Endothelial cell of umbilical vein (primary cell): ENCODE measurements around the gene TRIM17. TPM values are rescaled to one million over a fixed set of nuclear protein-coding genes. Genes with fewer than 3 reads are reported as not detected.

ENCODE experiments used
- BruUV-seq: library from RNA; stranded (reverse); fragments of 400-500 nt; replicated peaks from 2 replicates; lab custom pipeline; 2021; lab: Mats Ljungman, UMichigan
- CTCF ChIA-PET: fragments of 300-600, 350-600 bp; sonication (Branson Sonifier 250); formaldehyde crosslinking; loops from one replicate; lab custom pipeline; 2021; ENCODE audit warnings: antibody characterized with exemption, inconsistent platforms; lab: Charles Lee
- POLR2A ChIA-PET: fragments of 300-600, 350-600 bp; sonication (Branson Sonifier 250); formaldehyde crosslinking; loops from one replicate; lab custom pipeline; 2021; ENCODE audit warnings: antibody characterized with exemption, inconsistent platforms; lab: Charles Lee
- DNase-seq: peaks from one replicate; pipeline ENCODE4 v3.0.0-alpha.2; 2011; ENCODE audit warnings: low read depth, low spot score
- FAIRE-seq: peaks from 2 replicates; lab custom pipeline; 2011; peaks lifted over from hg19 to GRCh38; lab: Jason Lieb, UNC
- H2AFZ ChIP-seq: 2 replicates; pipeline ENCODE4 v1.6.0; 2012; ENCODE audit warnings: low read depth, low read length, control low read depth, inconsistent platforms
- H3K27ac ChIP-seq: 2 replicates; pipeline ENCODE4 v1.5.1; 2011; ENCODE audit warnings: low read depth, mild to moderate bottlenecking, control low read depth, low read length, moderate library complexity; ENCODE audit not compliant: insufficient read depth
- H3K27me3 ChIP-seq, 2 experiments: 2 replicates each; pipeline versions ENCODE4 v1.6.0 to v1.6.1; 2011; ENCODE audit warnings: low read length in 2 of 2, mixed read lengths in 1 of 2; ENCODE audit not compliant: control insufficient read depth in 2 of 2, insufficient read depth in 2 of 2
- H3K36me3 ChIP-seq, 2 experiments: 2 replicates in 1 of 2; 3 replicates in 1 of 2; pipeline ENCODE4 v1.5.1; 2011; ENCODE audit warnings: low read length in 2 of 2, mild to moderate bottlenecking in 1 of 2, moderate library complexity in 1 of 2; ENCODE audit not compliant: control insufficient read depth in 2 of 2, insufficient read depth in 2 of 2; ENCODE audit errors: extremely low read depth in 1 of 2
- H3K4me1 ChIP-seq: 3 replicates; pipeline ENCODE4 v1.5.1; 2011; ENCODE audit warnings: mild to moderate bottlenecking, low read length; ENCODE audit not compliant: control insufficient read depth, insufficient read depth; ENCODE audit errors: extremely low read depth
- H3K4me2 ChIP-seq: 2 replicates; pipeline ENCODE4 v1.6.1; 2011; ENCODE audit warnings: low read length, control low read depth, mixed read lengths; ENCODE audit not compliant: insufficient read depth
- H3K4me3 ChIP-seq, 3 experiments: fragments of 200-600 bp in 1 of 3; sonication (generic), shearing (Covaris generic) in 1 of 3; replicated peaks in 1 of 3; 2 replicates each; pipeline ENCODE4 v1.5.1; 2011 to 2016; ENCODE audit warnings: control low read depth in 3 of 3, low read length in 3 of 3, mild to moderate bottlenecking in 2 of 3, inconsistent platforms in 1 of 3, low read depth in 1 of 3, moderate library complexity in 1 of 3; ENCODE audit not compliant: insufficient read depth in 1 of 3
- H3K79me2 ChIP-seq: 2 replicates; pipeline ENCODE4 v1.6.0; 2012; ENCODE audit warnings: low read length, inconsistent platforms; ENCODE audit not compliant: control insufficient read depth, insufficient read depth
- H3K9ac ChIP-seq: replicated peaks from 2 replicates; pipeline ENCODE3; 2011; ENCODE audit warnings: low read length, control low read depth; ENCODE audit not compliant: insufficient read depth; ENCODE audit errors: extremely low read depth
- H3K9me1 ChIP-seq: replicated peaks from 3 replicates; pipeline ENCODE4 v1.6.0; 2011; ENCODE audit warnings: mild to moderate bottlenecking, low read length; ENCODE audit not compliant: control insufficient read depth, insufficient read depth; ENCODE audit errors: extremely low read depth
- H3K9me3 ChIP-seq: replicated peaks from 2 replicates; pipeline ENCODE4 v1.5.1; 2012; ENCODE audit warnings: low read length, inconsistent platforms; ENCODE audit not compliant: control insufficient read depth, insufficient read depth
- H4K20me1 ChIP-seq: replicated peaks from 2 replicates; pipeline ENCODE3; 2011; ENCODE audit warnings: mild to moderate bottlenecking, low read length; ENCODE audit not compliant: control insufficient read depth, insufficient read depth; ENCODE audit errors: extremely low read depth
- CTCF ChIP-seq, 2 donors: IDR thresholded peaks; 1 replicate in 1 of 2; 2 replicates in 1 of 2; pipeline ENCODE4 v1.5.1; 2011; ENCODE audit warnings: low read length in 2 of 2, mild to moderate bottlenecking in 2 of 2, moderate library complexity in 2 of 2, control low read depth in 1 of 2, inconsistent platforms in 1 of 2, low read depth in 1 of 2; ENCODE audit not compliant: insufficient read depth in 1 of 2; ENCODE audit errors: extremely low read depth in 1 of 2
- EZH2 ChIP-seq: IDR thresholded peaks from 2 replicates; pipeline ENCODE4 v1.6.1; 2012; ENCODE audit warnings: borderline replicate concordance, low read depth, mild to moderate bottlenecking, moderate library complexity, low read length, inconsistent platforms; ENCODE audit not compliant: severe bottlenecking
- FOS ChIP-seq: IDR thresholded peaks from 2 replicates; pipeline ENCODE4 v1.6.1; 2011; ENCODE audit warnings: mild to moderate bottlenecking, low read length, moderate library complexity, borderline replicate concordance; ENCODE audit not compliant: insufficient read depth
- GATA2 ChIP-seq: IDR thresholded peaks from 2 replicates; pipeline ENCODE4 v1.7.0; 2011; ENCODE audit warnings: low read depth, mild to moderate bottlenecking, moderate library complexity, mixed read lengths, low read length; ENCODE audit not compliant: insufficient read length, insufficient read depth
- JUN ChIP-seq: IDR thresholded peaks from 2 replicates; pipeline ENCODE4 v1.6.1; 2011; ENCODE audit warnings: borderline replicate concordance, low read depth; ENCODE audit not compliant: insufficient read length, insufficient read depth
- MAX ChIP-seq: IDR thresholded peaks from 2 replicates; pipeline ENCODE4 v1.6.1; 2011; ENCODE audit not compliant: insufficient read depth, insufficient read length
- MYC ChIP-seq: IDR thresholded peaks from one replicate; pipeline ENCODE4 v1.6.1; 2011; ENCODE audit warnings: mild to moderate bottlenecking, low read depth, low read length
- POLR2A ChIP-seq: IDR thresholded peaks from 2 replicates; pipeline ENCODE4 v1.6.1; 2012; ENCODE audit warnings: low read depth, mild to moderate bottlenecking, control low read depth, low read length
- POLR2AphosphoS5 ChIP-seq: IDR thresholded peaks from 2 replicates; pipeline ENCODE4 v1.6.1; 2012; ENCODE audit warnings: low read depth, mild to moderate bottlenecking, control low read depth, low read length, moderate library complexity; ENCODE audit not compliant: insufficient read depth
- dilution Hi-C: fragments of 300-500 bp; cut with MboI; formaldehyde crosslinking; loops from one replicate; pipeline ENCODE4 v1.15.0; 2019; ENCODE audit warnings: low sequenced_read_pairs; ENCODE audit not compliant: extremely low pct_ligation_motif_present
- intact Hi-C: fragments of 100-400 bp; cut with micrococcal nuclease; formaldehyde crosslinking; loops from one replicate; pipeline ENCODE4 v1.10.0; 2022
- polyA plus RNA-seq, 4 experiments: library from polyadenylated mRNA; depleted of rRNA in 3 of 4; stranded (reverse) in 3 of 4; unstranded in 1 of 4; fragments of >200 nt; gene quantifications; 2 replicates each; pipeline versions ENCODE4 v1.2.1 to v1.2.3, GENCODE V29; 2011 to 2012; ENCODE audit warnings: missing spikeins in 1 of 4
- total RNA-seq: library from RNA; stranded (reverse); gene quantifications from 2 replicates; pipeline ENCODE4 v1.2.3, GENCODE V29; 2021

The TRIM17 gene
- total and polyA plus RNA-seq, 2 donors (not counting 3 experiments of a cell fraction or from before 2014, with no cell fraction given) = not detected

GRCh38 chr1:228408041-228408868, 8.4 kb downstream of the TRIM17 start:
- no peak overlapping the region for H3K9ac ChIP-seq
- FAIRE-seq = no peak
- H4K20me1 ChIP-seq = no peaks in the 10 kb centered on the region
- H3K9me3 ChIP-seq = no peaks in the 10 kb centered on the region
- no peak overlapping the region for H3K4me3 ChIP-seq
- no peaks in the 10 kb centered on the region for H3K36me3 ChIP-seq
- no peak overlapping the region for H2AFZ ChIP-seq
- TF ChIP-seq CTCF (IDR thresholded peaks at IDR 0.05; ENCODE audit: extremely low read depth in 1 of 2, insufficient read depth in 1 of 2, low read depth in 1 of 2, low read length in 2 of 2) = no peak
- no peak for TF ChIP-seq FOS
- TF ChIP-seq JUN = no peak
- TF ChIP-seq MAX = no peak
- TF ChIP-seq GATA2 = no peak
- TF ChIP-seq POLR2A = no peak
- TF ChIP-seq MYC = no peak
- no peak for TF ChIP-seq POLR2AphosphoS5
- TF ChIP-seq EZH2 = no peak
- intact Hi-C loops = loop anchor here (5.0 kb wide), 1 partner anchor 241 kb away; the partner anchor contains the start of gene IBA57
- peaks cover 38% of the 10 kb centered on the region for H3K79me2 ChIP-seq
- DNase-seq = no peak
- ChIA-PET CTCF (no interaction called here), POLR2A (no interaction called here)
- H3K27me3 ChIP-seq = no peaks in the 10 kb centered on the region
- peaks cover 23% of the 10 kb centered on the region for H3K4me1 ChIP-seq
- BruUV-seq = no TSS peak
- no peaks in the 10 kb centered on the region for H3K9me1 ChIP-seq
- dilution Hi-C loops = no loop called here
- no peak overlapping the region for H3K27ac ChIP-seq
- H3K4me2 ChIP-seq = no peak overlapping the region
